ENCODE results near the gene CEBPZ.

Gene CEBPZ

DNA sequence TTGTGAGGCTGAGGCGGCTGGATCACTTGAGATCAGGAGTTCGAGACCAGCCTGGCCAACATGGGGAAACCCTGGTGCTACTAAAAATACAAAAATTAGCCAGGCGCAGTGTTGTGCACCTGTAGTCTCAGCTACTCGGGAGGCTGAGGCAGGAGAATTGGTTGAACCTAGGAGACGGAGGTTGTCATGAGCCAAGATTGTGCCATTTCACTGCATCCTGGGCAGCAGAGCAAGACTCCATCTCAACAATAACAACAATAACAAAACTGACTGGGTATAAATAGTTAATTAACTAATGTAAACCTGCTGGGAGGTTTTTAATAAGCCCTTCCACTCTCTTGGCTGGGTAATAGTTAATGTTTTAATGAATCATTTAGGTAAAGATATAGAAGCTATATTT is 50.8 kb downstream of the CEBPZ start:
- no peak for DNase-seq (ENCODE audit: low read depth)
- TF ChIP-seq, protein P1, sequence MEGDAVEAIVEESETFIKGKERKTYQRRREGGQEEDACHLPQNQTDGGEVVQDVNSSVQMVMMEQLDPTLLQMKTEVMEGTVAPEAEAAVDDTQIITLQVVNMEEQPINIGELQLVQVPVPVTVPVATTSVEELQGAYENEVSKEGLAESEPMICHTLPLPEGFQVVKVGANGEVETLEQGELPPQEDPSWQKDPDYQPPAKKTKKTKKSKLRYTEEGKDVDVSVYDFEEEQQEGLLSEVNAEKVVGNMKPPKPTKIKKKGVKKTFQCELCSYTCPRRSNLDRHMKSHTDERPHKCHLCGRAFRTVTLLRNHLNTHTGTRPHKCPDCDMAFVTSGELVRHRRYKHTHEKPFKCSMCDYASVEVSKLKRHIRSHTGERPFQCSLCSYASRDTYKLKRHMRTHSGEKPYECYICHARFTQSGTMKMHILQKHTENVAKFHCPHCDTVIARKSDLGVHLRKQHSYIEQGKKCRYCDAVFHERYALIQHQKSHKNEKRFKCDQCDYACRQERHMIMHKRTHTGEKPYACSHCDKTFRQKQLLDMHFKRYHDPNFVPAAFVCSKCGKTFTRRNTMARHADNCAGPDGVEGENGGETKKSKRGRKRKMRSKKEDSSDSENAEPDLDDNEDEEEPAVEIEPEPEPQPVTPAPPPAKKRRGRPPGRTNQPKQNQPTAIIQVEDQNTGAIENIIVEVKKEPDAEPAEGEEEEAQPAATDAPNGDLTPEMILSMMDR (conservative IDR thresholded peaks at IDR 0.05; ENCODE audit: low read depth, low read length) = no peak
- H3K4me3 ChIP-seq (ENCODE audit: low read depth, low read length) = no peak overlapping the region

DNA sequence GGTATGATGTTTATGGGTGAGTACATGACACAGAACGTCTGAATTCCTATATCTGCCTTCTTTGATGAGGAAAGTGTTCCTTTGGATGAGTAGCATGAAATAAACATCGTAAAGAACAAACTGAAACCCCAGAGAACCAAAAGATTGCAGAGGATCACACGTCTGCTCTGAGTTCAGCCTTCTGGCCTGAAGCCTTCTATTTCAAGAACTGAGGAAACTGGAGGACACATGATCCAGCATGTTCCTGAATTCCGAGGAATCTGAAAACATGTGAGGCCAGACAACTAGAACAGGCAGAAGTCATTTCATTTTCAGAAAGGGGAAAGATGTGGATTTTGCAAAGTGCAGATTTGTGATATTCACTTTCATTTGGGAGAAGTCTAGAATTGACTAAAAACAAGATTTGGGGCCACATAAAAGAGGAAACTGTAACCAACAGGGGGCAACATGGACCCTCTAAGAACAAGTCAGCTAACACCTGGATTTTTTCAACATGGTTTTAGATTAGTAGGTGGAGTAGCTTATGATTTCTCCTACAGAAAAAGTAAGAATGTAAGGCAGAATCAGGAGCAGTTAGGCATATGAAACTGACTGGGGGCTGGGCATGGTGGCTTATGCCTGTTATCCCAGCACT is 51.3 kb downstream of the CEBPZ start:
- no peak for DNase-seq (ENCODE audit: low read depth)
- TF ChIP-seq, protein P1 (conservative IDR thresholded peaks at IDR 0.05; ENCODE audit: low read depth, low read length) = peak; percentile 10
- H3K4me3 ChIP-seq (ENCODE audit: low read depth, low read length) = no peak overlapping the region

DNA sequence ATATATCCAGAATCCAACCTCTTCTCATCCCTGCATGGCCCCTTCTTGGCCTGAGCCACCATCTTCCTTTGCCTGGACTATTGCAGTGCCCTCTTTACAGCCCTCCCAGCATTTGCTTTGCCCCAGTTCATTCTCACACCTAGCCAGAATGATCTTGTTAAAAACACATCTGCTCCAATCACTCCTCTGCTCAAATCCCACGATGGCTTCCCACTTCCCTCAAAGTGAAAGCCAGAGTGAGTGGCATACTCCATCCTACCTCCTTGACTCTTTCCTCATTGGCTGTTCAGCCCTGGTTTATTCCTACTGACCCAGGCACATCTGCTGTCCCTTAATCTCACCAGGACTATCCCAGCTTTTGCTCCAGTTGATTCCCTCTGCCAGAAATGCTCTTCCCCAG is 57.7 kb downstream of the CEBPZ start:
- H3K4me3 ChIP-seq (ENCODE audit: low read depth, low read length) = no peak overlapping the region
- no peak for DNase-seq (ENCODE audit: low read depth)
- TF ChIP-seq, protein P1 (conservative IDR thresholded peaks at IDR 0.05; ENCODE audit: low read depth, low read length) = no peak

DNA sequence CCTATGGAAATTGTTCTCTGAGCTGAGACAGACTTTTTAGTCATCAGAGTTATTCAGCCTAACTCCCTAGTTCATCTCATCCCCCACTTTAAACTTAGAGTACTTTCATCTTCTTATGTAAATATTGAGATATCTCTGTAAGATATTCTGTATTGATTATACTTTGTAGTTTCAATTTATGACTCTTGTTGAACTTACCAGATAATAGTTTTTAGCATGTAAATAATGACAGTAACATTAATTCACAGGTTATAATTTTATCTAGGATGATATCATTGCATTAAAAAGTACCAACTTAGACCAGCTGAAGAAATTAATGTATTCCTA is 59.8 kb downstream of the CEBPZ start:
- DNase-seq (ENCODE audit: low read depth) = no peak
- TF ChIP-seq, protein P1 (conservative IDR thresholded peaks at IDR 0.05; ENCODE audit: low read depth, low read length) = no peak
- no peak overlapping the region for H3K4me3 ChIP-seq (ENCODE audit: low read depth, low read length)

DNA sequence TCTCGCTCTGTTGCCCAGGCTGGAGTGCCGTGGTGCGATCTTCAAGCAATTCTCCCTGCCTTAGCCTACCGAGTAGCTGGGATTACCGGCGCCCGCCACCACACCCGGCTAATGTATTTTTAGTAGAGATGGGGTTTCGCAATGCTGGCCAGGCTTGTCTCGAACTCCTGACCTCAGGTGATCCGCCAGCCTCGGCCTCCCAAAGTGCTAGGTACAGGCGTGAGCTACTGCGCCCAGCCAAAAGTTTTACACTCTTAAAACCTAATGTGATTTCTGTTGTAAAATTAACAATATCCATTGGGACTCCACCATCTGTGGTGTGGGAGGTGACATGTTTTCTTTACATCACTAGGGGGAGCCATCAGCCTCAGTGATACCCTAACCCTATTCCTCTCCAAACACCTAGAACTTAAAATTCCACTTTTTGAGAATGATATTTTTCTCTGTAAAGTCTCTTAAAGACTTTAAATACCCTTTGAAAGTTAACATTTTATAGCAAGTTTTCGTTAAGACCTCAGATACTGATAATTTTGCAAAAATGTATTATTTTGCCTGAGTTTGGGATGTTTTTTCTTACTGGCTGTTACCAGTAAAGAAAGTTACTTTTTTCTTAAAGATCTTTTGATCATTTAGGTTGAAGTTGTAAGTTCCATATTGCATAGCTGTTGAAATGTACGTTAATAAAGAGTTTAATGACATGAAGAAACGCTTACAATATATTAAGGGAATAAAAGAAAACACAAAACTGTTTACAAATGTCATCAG is 63.0 kb downstream of the CEBPZ start:
- no peak overlapping the region for H3K4me3 ChIP-seq (ENCODE audit: low read depth, low read length)
- DNase-seq (ENCODE audit: low read depth) = peak; percentile 80

DNA sequence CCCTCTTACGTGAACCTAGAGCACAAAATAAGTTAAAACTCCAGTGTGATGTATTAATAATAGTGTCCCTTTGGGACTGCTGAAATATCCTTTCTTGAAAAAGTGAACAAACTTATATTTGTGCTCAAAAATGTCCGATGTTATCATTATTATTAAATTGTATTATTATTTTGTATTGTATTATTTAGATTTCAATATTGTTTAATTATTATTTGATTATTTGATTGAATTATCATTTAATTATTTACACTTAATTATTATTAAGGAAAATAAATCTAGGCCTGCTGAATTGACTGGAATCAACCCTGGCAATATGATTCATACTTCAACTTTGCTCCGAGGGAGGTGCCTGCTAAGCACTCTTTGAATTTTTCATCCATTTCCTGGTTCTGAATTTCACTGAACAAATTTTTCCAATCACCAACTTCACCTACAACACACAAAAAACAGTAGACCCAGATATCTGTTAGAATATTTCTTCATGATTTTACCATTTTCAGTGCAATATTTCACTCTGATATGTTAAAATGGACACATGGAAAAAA is 63.7 kb downstream of the CEBPZ start:
- TF ChIP-seq, protein P1 (conservative IDR thresholded peaks at IDR 0.05; ENCODE audit: low read depth, low read length) = no peak
- H3K4me3 ChIP-seq (ENCODE audit: low read depth, low read length) = no peak overlapping the region
- peak; percentile 62 for DNase-seq (ENCODE audit: low read depth)

More for the DNA sequence above, 63.0 kb downstream of the CEBPZ start:
- TF ChIP-seq, protein P1 (conservative IDR thresholded peaks at IDR 0.05; ENCODE audit: low read depth, low read length) = peak; percentile 76
